ENCODE results near the gene EMC1.
A peak's percentile ranks its signal among the peaks of the same experiment; 100 is the strongest.
"Not testable (repeated sequence)": the region's sequence is repeated elsewhere in the genome, so short reads cannot be mapped to it uniquely, and the experiment has no call there.

The EMC1 gene

GRCh38 chr1:19251305-19252196 is at the start of gene EMC1, which contains the start of gene MRTO4:
Gene EMC1 (minus strand): TSS chr1:19251524. CDS start chr1:19251509, 15 bp downstream.
Gene MRTO4 (plus strand): TSS chr1:19251805. CDS start chr1:19251836, 31 bp downstream.
- DNase-seq (ENCODE audit: low spot score) = peak; percentile 90

GRCh38 chr1:19300211-19300610 is 48.9 kb upstream of the EMC1 start:
- no peak for DNase-seq (ENCODE audit: low spot score)

GRCh38 chr1:19294638-19295037 is 43.3 kb upstream of the EMC1 start:
- no peak for DNase-seq (ENCODE audit: low spot score)

- no peak for DNase-seq (ENCODE audit: low spot score)
These were observed 37.9 kb upstream of the EMC1 start for GRCh38 chr1:19289244-19289643.

GRCh38 chr1:19288324-19289241 is 37.3 kb upstream of the EMC1 start, which contains the start of gene AKR7A3:
Gene AKR7A3 (minus strand): TSS chr1:19288770. CDS start chr1:19288709, 61 bp downstream.
- not testable (repeated sequence) for DNase-seq (ENCODE audit: low spot score)

- no peak for DNase-seq (ENCODE audit: low spot score)
These were observed 36.3 kb upstream of the EMC1 start for GRCh38 chr1:19287436-19288185.

GRCh38 chr1:19285807-19286206 is 34.5 kb upstream of the EMC1 start:
- not testable (repeated sequence) for DNase-seq (ENCODE audit: low spot score)

GRCh38 chr1:19285366-19285765 is 34.0 kb upstream of the EMC1 start:
- not testable (repeated sequence) for DNase-seq (ENCODE audit: low spot score)

GRCh38 chr1:19284881-19285280 is 33.6 kb upstream of the EMC1 start:
- no peak for DNase-seq (ENCODE audit: low spot score)

- DNase-seq (ENCODE audit: low spot score) = no peak
These were observed 32.6 kb upstream of the EMC1 start for GRCh38 chr1:19283891-19284290.

GRCh38 chr1:19274636-19275035 is 23.3 kb upstream of the EMC1 start:
- no peak for DNase-seq (ENCODE audit: low spot score)

GRCh38 chr1:19273844-19274531 is 22.7 kb upstream of the EMC1 start:
- DNase-seq (ENCODE audit: low spot score) = not testable (repeated sequence)

GRCh38 chr1:19273106-19273843 is 22.0 kb upstream of the EMC1 start:
- DNase-seq (ENCODE audit: low spot score) = no peak

GRCh38 chr1:19272064-19272463 is 20.7 kb upstream of the EMC1 start:
- no peak for DNase-seq (ENCODE audit: low spot score)

GRCh38 chr1:19270343-19270730 is 19.0 kb upstream of the EMC1 start:
- DNase-seq (ENCODE audit: low spot score) = not testable (repeated sequence)

GRCh38 chr1:19269427-19270342 is 18.4 kb upstream of the EMC1 start:
- DNase-seq (ENCODE audit: low spot score) = not testable (repeated sequence)

GRCh38 chr1:19268445-19268844 is 17.1 kb upstream of the EMC1 start:
- DNase-seq (ENCODE audit: low spot score) = no peak

- DNase-seq (ENCODE audit: low spot score) = no peak
These were observed 11.4 kb upstream of the EMC1 start for GRCh38 chr1:19262744-19263143.

GRCh38 chr1:19262047-19262446 is 10.7 kb upstream of the EMC1 start:
- DNase-seq (ENCODE audit: low spot score) = no peak

All from COLO829 (cell line).